T follicular helper cell (primary cell): ENCODE data around the gene MRPL49.
"Not testable (repeated sequence)": the region's sequence is repeated elsewhere in the genome, so short reads cannot be mapped to it uniquely, and the experiment has no call there.

Experiments
- DNase-seq: peaks from one replicate; pipeline ENCODE4 v3.0.0-alpha.2; 2020; ENCODE audit warnings: low read depth

The MRPL49 gene

GRCh38 chr11:65132988-65133700 is 11.0 kb downstream of the MRPL49 start:
- no peak for DNase-seq

- no peak for DNase-seq
Measured at GRCh38 chr11:65133724-65134123, 11.6 kb downstream of the MRPL49 start.

GRCh38 chr11:65134240-65134951 is 12.3 kb downstream of the MRPL49 start, which contains the start of gene SYVN1:
TSS of gene SYVN1 (minus strand) at chr11:65134519. CDS start at chr11:65133601, 918 bp downstream.
- DNase-seq = peak; percentile 87

GRCh38 chr11:65134952-65135632 is 13.0 kb downstream of the MRPL49 start:
- DNase-seq = peak; percentile 81

GRCh38 chr11:65135633-65136145 is 13.6 kb downstream of the MRPL49 start:
- no peak for DNase-seq

- DNase-seq = no peak
Measured at GRCh38 chr11:65136515-65137096, 14.5 kb downstream of the MRPL49 start.

- DNase-seq = no peak
Measured at GRCh38 chr11:65141896-65142494, 19.9 kb downstream of the MRPL49 start.

- no peak for DNase-seq
Measured at GRCh38 chr11:65147352-65148075, 25.4 kb downstream of the MRPL49 start.

GRCh38 chr11:65148657-65149056 is 26.5 kb downstream of the MRPL49 start:
- no peak for DNase-seq

GRCh38 chr11:65150131-65150508 is 28.0 kb downstream of the MRPL49 start:
- not testable (repeated sequence) for DNase-seq

- no peak for DNase-seq
Measured at GRCh38 chr11:65150509-65151299, 28.6 kb downstream of the MRPL49 start.

- DNase-seq = no peak
Measured at GRCh38 chr11:65151331-65151899, 29.3 kb downstream of the MRPL49 start.

GRCh38 chr11:65152122-65152521 is 30.0 kb downstream of the MRPL49 start:
- DNase-seq = no peak

GRCh38 chr11:65156256-65156655 is 34.1 kb downstream of the MRPL49 start:
- no peak for DNase-seq

GRCh38 chr11:65156926-65157325 is 34.8 kb downstream of the MRPL49 start:
- no peak for DNase-seq

GRCh38 chr11:65157336-65157735 is 35.2 kb downstream of the MRPL49 start:
- DNase-seq = no peak

- no peak for DNase-seq
Measured at GRCh38 chr11:65159012-65159411, 36.9 kb downstream of the MRPL49 start.

- no peak for DNase-seq
Measured at GRCh38 chr11:65160643-65161042, 38.5 kb downstream of the MRPL49 start.

- DNase-seq = no peak
Measured at GRCh38 chr11:65163684-65164083, 41.6 kb downstream of the MRPL49 start.
